Activated CD8-positive, alpha-beta memory T cell treated with anti-CD3 and anti-CD28 coated beads, Interleukin-2, amount 50 U/mL, for 48 hours (primary cell): ENCODE measurements around the gene GPC5.
"Not testable (repeated sequence)": the region's sequence is repeated elsewhere in the genome, so short reads cannot be mapped to it uniquely, and the experiment has no call there.

Source experiments
- DNase-seq: peaks from one replicate; pipeline ENCODE4 v3.0.0-alpha.2; 2020

GPC5 gene

GRCh38 chr13:91369441-91369831 is 29.0 kb upstream of the GPC5 start:
- DNase-seq = no peak

- DNase-seq = no peak
Measured at GRCh38 chr13:91370501-91370900, 27.9 kb upstream of the GPC5 start.

- DNase-seq = no peak
Measured at GRCh38 chr13:91372911-91373310, 25.5 kb upstream of the GPC5 start.

- DNase-seq = no peak
Measured at GRCh38 chr13:91375116-91375729, 23.2 kb upstream of the GPC5 start.

GRCh38 chr13:91381371-91381770 is 17.1 kb upstream of the GPC5 start:
- DNase-seq = no peak

GRCh38 chr13:91383836-91384235 is 14.6 kb upstream of the GPC5 start:
- DNase-seq = no peak

- no peak for DNase-seq
Measured at GRCh38 chr13:91384896-91385295, 13.5 kb upstream of the GPC5 start.

GRCh38 chr13:91389186-91389585 is 9.2 kb upstream of the GPC5 start:
- no peak for DNase-seq

GRCh38 chr13:91397595-91397994 is 826 bp upstream of the GPC5 start:
- no peak for DNase-seq

GRCh38 chr13:91399189-91400062 is 1.0 kb downstream of the GPC5 start:
- DNase-seq = peak; percentile 57

GRCh38 chr13:91400063-91400399 is 1.6 kb downstream of the GPC5 start:
- DNase-seq = no peak

GRCh38 chr13:91400671-91401070 is 2.2 kb downstream of the GPC5 start:
- DNase-seq = no peak

GRCh38 chr13:91401920-91402319 is 3.5 kb downstream of the GPC5 start:
- DNase-seq = no peak

GRCh38 chr13:91405240-91405639 is 6.8 kb downstream of the GPC5 start:
- DNase-seq = no peak

GRCh38 chr13:91406619-91407018 is 8.2 kb downstream of the GPC5 start:
- no peak for DNase-seq

- DNase-seq = no peak
Measured at GRCh38 chr13:91408971-91409370, 10.6 kb downstream of the GPC5 start.

GRCh38 chr13:91416579-91416978 is 18.2 kb downstream of the GPC5 start:
- DNase-seq = not testable (repeated sequence)

- no peak for DNase-seq
Measured at GRCh38 chr13:91417660-91418325, 19.4 kb downstream of the GPC5 start.

GRCh38 chr13:91426913-91427312 is 28.5 kb downstream of the GPC5 start:
- DNase-seq = no peak

- DNase-seq = not testable (repeated sequence)
Measured at GRCh38 chr13:91438674-91439073, 40.3 kb downstream of the GPC5 start.

- no peak for DNase-seq
Measured at GRCh38 chr13:91450913-91451312, 52.5 kb downstream of the GPC5 start.

- no peak for DNase-seq
Measured at GRCh38 chr13:91454666-91455065, 56.2 kb downstream of the GPC5 start.

- no peak for DNase-seq
Measured at GRCh38 chr13:91456837-91457236, 58.4 kb downstream of the GPC5 start.

- DNase-seq = no peak
Measured at GRCh38 chr13:91459485-91459884, 61.1 kb downstream of the GPC5 start.
